ENCODE results near the gene INHA.

INHA gene

GRCh38 chr2:219559156-219559915, 12.8 kb upstream of the INHA start:
- DNase-seq (ENCODE audit: low spot score): no peak

- DNase-seq (ENCODE audit: low spot score): no peak
Observed at GRCh38 chr2:219560037-219560892, 11.8 kb upstream of the INHA start.

GRCh38 chr2:219560893-219561178, 11.3 kb upstream of the INHA start:
- no peak for DNase-seq (ENCODE audit: low spot score)

- no peak for DNase-seq (ENCODE audit: low spot score)
Observed at GRCh38 chr2:219561179-219562048, 10.7 kb upstream of the INHA start.

- DNase-seq (ENCODE audit: low spot score): no peak
Observed at GRCh38 chr2:219562049-219563020, 9.8 kb upstream of the INHA start.

GRCh38 chr2:219563271-219563928, 8.7 kb upstream of the INHA start:
- no peak for DNase-seq (ENCODE audit: low spot score)

GRCh38 chr2:219565130-219566080, 6.7 kb upstream of the INHA start:
- no peak for DNase-seq (ENCODE audit: low spot score)

GRCh38 chr2:219566640-219567039, 5.5 kb upstream of the INHA start:
- no peak for DNase-seq (ENCODE audit: low spot score)

GRCh38 chr2:219567131-219567530, 5.0 kb upstream of the INHA start:
- no peak for DNase-seq (ENCODE audit: low spot score)

GRCh38 chr2:219567791-219568361, 4.2 kb upstream of the INHA start:
- DNase-seq (ENCODE audit: low spot score): no peak

GRCh38 chr2:219569041-219569440, 3.1 kb upstream of the INHA start:
- DNase-seq (ENCODE audit: low spot score): no peak

GRCh38 chr2:219569635-219570034, 2.5 kb upstream of the INHA start:
- DNase-seq (ENCODE audit: low spot score): no peak

GRCh38 chr2:219570194-219570923, 1.8 kb upstream of the INHA start:
- DNase-seq (ENCODE audit: low spot score): peak; percentile 22

GRCh38 chr2:219570924-219571310, 1.2 kb upstream of the INHA start:
- DNase-seq (ENCODE audit: low spot score): no peak

GRCh38 chr2:219571311-219572236, 536 bp upstream of the INHA start, which contains the start of gene OBSL1:
Gene OBSL1 (minus strand): TSS chr2:219571539. CDS start chr2:219571232, 307 bp downstream.
- peak; percentile 44 for DNase-seq (ENCODE audit: low spot score)

- no peak for DNase-seq (ENCODE audit: low spot score)
Observed at GRCh38 chr2:219573166-219573565, 1.1 kb downstream of the INHA start.

Data from RKO (cell line).